DMS53 treated with DMSO at 0.1 percent for 48 hours (cell line): ENCODE results near the gene CXCR6.

ENCODE experiments used
- DNase-seq: peaks from one replicate; lab custom pipeline; 2025; ENCODE audit not compliant: unreplicated experiment; lab: John Stamatoyannopoulos, UW

CXCR6 gene

DNA sequence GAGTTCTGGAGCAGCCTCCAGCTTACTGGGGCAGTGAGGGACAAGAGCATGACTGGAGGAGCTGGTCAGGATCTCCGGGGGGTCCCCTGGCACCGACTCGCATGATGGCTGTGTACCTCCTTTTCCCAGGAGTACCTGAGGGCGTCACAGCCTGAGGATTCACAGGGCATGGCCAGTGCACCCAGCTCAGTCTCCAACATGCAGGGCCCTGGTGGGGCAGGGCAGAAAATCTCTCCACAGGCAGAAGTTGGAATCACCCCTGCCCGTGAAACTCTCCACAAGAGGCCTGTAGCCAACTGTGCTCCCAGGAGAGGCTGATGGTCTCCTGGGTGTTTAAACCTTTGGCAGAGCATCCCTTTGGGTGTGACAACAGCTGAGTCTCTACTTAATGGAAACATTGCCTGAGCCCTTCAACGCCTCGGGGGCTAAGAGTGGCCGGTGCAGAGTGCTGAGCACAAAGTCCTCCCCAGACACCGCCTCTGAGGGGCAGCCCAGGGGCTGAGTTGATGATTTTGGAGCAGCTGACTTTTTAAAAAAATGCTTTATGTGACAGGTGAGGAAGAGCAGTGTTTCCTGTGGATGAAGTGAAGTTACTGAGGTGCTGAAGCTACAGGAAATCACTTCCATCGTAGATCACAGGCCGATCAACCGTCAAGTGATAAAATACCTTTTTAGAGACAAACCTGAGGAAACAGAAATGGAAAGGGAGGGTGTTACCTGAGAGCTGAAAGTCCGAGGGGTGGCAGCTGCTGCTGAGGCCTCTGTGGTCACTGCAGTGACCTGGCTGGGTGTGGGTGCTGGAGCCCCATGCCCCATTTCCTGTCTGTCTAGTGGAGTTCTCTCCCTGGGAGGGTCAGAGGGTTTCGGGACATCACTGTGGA lies 21.9 kb upstream of the CXCR6 start:
- DNase-seq = no peak

DNA sequence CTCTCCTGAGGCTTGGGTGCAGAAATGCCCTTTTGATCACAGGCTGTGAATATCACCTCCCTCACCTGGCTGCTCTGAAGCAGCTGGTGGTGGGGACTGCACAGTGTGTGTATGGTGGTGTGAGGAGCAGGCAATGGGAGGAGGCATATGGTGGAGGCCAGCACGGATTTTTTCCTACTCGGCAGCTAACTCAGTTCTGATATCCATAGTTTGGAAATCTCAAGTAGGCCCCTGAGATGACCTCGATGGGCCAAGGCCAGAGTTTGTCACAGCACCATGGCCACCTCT lies 21.3 kb upstream of the CXCR6 start:
- no peak for DNase-seq

DNA sequence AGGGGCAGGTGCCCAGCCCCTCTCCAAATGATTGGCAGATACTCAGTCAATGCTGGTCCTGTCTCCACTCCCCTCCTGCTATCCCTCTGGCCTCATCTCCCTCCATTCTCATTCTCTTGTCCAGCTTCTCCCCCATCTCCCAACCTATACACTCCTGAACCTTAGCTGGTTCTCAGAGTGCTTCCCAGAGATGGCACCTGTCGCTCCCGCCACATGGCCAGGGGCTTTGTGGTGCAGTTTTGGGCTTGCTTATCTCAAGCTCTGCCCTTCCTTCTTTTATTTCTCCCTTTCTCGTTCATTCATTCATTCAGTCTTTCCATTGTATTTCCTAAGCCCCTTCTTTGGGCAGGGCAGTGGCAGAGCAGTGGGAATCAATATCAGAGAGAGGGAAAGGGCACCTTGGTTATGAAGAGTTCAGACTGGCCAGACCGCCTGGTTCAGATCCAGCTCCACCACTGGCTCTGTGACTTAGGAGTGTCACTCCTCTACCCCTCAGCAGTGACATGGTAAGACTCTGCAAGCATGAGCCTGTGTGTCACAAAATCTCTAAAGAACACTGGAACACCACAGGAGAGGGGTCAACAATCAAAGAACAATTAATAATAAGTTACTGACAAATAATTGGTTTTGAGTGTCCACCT lies 20.2 kb upstream of the CXCR6 start:
- no peak for DNase-seq

DNA sequence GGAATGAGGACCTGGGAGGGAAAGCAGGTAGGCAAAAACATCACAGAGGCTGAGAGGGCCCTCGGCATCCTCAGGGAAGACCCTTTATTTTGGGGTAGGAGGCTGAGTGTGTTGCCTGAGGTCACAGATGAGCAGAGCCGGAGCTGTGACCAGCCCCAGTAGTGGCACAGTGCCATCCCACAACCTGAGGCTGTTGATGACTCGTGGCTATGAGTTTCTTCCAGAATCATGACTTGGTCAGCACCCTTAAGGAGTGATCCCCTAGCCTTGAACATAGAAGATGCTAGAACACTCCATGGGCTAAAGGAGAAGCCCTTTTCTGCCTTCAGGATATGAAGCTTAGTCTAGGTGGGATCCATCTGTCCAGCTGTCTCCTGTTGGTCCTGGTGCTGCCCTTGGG lies 19.5 kb upstream of the CXCR6 start:
- DNase-seq = no peak

DNA sequence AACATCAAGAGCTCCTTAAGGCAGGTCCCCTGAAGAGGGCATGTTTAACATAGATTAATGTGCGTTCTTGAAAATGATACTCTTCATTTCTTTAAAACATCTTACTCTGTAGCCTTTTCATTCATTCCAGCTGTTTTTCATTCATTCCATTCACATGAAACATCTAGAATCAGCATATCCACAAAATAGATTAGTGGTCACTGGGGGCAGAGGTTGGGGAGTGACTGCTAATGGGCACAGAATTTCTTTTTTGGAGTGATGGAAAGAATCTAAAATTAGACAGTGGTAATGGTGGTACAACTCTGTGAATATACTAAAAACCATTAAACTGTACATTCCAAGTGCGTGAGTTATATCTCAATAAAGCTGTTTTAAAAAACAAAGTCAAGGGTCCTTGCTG lies 15.4 kb upstream of the CXCR6 start:
- DNase-seq = no peak

DNA sequence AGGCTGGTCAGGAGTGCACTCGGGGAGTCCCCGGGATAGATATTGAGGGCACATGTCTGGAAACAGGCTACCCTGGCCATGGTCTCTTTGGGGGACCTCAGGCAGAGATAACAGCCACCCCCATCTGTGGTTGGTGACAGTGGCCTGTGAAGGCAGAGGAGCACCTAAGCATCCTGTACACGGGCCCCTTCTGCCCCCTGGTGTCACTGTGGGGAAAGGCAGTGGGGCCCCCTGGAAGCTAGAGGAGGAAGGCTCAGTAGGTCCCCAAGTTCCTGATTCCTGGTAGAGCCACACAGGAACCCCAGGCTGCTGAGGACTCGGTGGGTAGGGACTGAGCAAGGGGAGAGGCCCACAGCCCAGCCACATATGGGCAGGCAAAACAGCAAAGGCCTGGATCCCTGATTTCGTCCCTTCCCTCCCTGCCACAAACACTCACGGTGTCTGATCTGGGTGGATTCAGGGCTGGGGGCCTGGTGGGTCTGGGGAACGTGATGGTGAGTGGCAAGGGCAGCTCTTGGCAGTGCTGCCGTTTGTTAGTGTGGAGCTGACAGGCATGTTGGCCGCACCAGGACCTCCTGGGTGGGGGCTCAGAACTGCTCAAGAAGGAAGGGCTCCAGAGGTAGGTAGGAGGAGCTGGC lies 14.1 kb upstream of the CXCR6 start:
- DNase-seq = no peak

DNA sequence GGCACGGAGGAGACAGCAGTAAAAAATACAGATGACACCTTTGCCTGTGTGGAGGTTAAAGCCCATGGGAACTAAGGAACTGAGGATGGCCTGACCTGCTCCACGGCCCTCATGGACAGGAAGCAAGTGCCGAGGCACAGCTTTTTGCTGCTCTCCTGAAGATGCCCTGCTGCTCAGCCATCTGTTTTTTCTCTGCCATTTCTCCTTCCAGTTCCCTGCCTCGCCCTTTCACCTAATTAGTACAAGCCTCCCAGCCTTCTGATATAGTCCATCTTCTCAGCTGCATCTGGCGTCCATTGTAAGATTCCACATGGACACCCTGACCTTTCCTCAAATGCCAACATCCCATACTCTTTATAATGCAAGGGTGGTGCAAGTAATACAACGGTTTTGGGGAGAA lies 11.8 kb upstream of the CXCR6 start:
- DNase-seq = no peak

DNA sequence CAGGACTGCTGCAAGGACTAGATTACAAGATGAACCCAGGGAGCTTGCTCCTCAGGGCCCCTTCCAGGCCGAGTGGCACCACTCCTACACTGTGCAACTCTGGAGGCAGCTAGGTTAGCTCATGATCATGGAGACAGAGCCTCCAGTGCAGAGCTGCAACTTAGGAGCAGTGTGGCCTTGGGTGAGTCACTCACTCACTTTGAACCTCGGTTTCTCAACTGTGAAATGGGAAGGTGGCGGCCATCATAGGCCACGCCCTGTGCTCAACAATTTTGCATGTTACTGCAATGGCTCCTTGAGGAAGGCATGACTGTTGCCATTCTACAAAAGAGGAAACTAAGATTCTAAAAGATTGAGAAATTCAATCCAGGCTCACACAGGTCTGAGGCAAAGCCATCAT lies 11.2 kb upstream of the CXCR6 start:
- DNase-seq = no peak

DNA sequence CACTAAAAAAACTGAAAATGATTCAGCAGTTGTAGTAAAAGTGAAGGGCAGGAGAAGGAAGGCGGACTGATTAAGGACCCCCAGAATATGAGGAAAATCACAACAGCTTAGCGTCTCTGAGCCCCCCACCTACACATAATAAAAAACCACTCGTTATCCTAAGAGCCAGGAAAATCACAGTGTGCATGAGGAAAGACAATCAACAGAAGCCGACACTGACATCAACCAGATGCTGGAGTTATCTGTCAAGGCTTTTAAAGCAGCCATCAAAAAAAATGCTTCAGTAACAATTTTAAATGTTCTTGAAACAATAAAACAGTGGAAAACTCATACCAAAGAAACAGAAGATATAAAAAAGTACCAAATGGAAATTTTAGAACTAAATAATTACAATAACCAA lies 9.7 kb upstream of the CXCR6 start:
- no peak for DNase-seq

DNA sequence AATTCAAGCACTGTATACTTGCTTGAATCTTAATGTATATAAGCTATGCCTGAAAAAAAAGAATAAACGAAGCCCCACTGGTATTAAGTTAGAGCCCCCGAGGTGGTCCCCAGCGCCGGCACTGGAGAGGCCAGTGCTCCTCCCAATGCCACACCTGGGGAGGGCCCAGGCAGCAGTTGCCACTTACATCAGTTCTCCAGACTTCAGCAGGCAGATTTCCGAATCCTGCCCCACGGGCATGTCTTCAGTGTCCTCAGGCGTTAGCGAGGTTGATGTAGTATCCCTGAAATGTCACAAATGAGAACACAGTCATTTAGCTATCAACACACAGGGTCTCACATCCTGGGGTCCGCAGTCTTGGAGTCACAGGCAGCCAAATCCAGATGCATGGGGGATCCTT lies 7.0 kb upstream of the CXCR6 start:
- DNase-seq = no peak

DNA sequence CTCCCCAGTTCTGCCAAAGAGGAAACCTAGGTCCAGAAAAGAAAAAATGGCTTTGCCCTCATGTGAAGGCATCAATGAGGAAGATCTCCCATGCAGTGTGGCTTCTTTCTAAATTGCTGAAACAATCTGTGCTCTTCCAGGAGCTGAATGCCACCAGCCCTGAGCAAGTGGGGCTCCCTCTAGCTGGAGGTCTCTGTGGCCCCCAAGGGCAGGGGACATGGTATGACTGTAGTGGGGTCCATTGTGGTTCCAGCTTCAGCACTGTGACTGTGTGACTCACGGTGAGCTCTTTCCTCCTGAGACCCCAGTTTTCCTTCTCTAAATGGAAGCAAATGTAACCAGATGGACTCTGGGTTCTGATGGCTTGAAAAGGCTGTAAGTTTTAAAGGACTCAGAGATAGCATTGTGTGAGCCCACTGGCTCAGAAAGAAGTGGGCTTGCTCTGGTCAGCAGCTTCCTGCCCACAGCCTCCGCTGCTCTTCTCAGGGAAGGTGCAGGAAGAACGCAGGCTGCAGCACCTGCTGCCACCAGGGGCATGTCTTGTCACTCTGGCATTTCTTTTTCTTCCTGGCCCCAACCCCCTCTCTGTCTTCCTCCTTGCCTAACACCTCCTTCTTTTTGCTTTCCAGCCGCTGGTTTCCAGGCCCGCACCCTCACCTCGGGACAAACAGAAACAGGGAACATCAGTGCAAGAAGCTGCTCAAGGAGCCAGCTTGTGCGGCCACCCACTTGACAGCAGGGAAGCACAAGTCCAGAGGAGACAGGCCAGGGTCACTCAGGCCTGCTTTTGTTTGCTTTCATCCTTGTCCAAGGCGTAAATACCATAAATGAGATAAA lies 5.8 kb upstream of the CXCR6 start:
- no peak for DNase-seq

DNA sequence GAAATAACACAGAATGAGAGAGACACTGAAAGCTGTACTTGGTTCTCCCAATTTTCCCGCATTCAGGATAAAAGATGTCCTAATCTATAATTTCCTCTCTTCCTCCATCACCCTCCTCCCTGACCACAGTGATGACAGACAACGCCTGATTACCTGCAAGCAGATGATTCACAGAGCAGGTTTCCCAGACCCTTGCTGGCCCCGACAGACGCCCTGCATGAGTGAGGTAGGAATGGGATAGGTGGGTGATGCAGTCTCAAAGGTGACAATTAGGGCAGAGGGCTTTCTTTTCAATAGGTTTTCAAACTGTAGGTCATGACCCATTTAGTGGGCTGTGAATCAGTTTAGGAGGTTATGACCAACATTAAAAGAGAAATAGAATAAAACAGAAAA lies 5.2 kb upstream of the CXCR6 start:
- DNase-seq = no peak

DNA sequence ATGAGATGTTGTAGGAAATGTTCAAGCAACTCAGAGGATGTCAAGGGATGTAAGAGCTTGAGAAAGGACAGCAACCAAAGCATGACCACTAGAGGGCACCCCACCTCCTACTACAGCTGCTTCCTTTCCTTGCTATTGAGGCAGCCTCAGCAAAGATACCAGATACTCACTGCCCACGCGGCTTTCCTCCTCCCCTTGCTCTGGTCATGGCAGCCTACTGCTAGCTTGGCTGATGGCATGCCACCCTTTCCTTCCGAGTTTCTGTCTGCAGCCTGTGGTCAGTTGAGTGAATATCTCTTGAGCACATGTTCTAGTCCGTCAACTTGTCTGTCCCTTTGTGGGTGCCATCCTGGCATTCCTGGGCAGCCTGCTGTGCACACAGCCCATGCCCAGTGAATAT lies 4.4 kb upstream of the CXCR6 start:
- DNase-seq = peak; percentile 33

DNA sequence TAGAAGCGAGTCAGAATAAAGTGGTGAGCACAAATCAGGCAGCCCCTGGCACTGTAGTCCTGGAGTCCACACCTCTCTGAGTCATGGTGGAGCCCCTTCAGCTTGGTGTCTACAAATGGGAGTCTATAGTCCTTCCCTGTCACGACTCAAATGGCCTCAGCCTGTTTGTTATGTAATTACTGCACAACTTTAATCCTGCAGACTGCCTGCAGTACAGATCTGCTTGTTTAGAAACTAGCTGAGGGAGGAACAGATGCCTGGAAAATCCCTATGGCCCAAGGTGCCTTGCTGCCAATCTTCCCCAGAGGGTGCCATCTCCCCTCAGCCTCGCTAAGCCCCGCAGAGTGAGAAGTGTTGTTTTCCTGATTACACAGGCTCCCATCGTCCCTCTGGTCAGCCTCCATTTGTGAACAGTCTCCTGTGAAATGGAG lies 3.9 kb upstream of the CXCR6 start:
- no peak for DNase-seq

DNA sequence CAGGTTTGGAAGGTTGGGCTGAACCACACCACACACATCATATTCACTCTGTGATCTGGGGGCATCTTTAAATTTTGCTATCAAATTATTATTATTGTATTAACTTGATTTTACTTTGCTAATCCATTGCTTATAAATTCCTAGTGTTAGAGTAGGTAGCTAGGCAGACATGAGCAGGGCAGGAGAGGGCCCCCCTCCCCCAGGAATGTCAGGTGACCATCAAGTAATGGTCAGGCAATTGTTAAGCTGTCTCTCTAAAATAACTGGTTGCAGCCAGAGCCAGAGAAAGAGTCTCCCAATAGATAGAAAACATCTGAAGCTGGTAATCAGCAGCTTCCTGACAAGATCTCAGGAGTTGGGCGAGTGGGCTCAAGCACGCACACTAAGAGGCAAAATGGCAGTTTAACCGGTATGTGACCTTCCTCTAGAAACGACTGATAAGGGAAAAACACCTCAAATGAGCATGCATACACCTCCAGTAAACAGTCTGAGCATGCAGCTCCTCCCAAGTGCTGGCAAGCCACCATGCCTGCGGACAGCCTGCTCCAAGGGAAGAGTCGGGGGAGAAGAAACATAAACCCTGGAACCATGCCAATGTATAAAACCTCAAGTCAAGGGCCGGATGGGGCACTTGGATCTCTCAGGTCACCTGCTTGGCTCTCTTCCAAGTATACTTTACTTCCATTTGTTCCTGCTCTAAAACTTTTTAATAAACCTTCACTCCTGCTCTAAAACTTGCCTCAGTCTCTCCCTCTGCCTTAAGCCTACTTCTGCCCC lies 3.1 kb upstream of the CXCR6 start:
- no peak for DNase-seq

DNA sequence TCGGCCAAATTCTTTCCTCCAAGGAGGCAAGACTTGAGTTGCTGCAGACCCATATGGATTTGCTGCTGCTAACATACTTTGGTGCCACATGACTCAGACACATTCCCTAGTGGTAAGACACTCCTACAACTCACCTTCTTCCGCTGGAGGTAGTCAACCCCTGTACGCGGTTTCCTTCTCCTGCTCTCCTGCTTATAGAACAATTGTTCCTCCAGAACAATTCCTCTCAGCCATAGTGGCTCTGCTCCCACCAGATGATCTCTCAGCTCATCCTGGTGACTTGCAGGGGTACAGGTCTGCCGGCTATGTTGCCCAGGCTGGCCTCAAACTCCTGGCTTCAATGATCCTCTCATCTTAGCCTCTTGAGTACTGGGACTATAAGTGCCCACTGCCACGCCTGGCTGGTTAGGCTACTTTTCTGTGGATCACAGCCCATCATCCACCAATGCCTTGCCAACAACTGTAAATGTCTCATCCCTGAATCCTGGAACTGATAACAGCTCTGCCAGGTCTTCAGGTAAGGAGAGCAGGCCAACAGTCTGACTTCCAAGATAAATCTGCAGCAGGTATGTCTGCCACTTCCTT lies 2.4 kb upstream of the CXCR6 start:
- no peak for DNase-seq

DNA sequence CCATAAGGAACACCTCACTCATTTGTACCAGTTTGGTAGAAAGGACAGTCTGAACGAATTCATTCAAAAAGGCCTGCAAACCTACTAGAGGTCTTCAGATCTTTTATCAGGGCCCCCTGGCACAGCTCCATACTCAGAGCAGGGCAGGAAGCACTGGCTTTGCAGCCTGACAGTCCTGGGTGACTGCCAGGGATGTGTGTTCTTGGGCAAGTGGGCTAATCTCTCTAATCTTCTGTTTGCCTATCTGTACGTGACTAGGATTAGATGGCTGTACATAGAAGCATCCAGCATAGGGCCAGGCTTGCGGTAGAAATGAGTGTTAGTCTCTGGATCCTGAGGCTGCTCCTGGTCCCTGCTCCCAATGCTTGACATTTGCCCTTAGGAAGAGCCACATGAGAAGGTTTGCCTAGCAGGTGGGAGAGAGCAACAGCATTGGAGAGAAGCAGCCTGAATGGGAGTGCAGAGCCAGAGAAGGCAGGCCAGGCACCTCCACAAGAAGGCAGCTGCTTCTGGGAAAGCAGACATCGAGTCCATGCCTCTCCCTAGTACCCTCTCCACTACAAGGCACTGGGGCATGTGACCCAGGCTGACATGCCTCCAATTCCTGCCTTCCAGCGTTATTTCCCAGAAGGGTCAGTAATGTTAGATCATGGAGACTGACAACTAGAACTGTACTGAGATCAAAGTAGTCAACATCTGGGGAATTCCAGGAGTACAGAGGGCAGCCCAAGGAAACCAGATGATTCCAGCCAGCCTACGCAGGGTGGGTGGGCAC lies 1.0 kb upstream of the CXCR6 start:
- no peak for DNase-seq

DNA sequence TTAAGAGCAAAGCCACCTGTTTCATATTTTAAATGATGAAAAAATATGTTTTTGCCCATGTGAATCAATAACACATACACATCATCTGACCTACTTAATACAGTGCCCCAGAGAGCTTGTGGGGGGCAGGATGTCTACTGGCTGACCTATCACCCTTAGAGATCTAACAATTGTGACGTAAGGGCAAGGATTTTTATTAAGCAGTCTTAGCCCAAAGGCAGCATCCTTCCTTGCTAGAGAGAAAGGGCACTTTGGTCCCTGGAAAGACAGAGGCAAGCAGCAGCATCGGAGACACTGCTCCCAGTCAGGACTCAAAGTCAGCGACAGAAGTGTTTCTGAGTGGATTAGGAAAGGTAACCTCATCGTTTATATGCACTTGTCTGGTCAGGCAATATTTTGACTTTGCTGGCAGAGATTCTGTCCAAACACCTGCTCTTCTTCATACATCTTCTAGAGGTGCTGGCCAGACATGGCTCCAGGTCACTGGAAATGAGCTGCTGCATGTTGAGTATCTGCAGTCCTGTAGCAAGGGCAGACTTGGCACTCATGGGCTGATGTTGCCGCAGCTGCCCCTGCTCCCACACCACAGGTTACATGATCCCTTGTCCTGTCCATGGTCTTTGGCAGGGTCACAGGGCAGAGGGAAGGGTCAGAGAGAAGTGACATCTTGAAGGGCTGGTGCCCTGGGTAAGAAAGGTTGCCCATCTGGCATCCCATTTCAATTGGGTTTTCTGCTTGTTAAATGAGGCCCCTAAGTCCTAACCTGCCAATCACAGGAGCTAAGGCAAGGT lies 1.8 kb downstream of the CXCR6 start:
- DNase-seq = no peak

DNA sequence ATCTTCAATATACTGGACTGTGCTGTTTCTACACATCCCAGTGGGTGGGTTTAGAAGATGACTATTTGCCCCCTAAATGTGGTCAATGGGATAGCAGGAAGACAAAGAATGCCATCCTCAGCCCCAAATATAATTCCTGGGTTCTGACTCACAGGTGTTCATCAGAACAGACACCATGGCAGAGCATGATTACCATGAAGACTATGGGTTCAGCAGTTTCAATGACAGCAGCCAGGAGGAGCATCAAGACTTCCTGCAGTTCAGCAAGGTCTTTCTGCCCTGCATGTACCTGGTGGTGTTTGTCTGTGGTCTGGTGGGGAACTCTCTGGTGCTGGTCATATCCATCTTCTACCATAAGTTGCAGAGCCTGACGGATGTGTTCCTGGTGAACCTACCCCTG lies 3.0 kb downstream of the CXCR6 start:
- DNase-seq = no peak
